Tibial nerve (tissue), 4 donors: ENCODE measurements around the gene LTO1. TPM values are rescaled to one million over a fixed set of nuclear protein-coding genes. Genes with fewer than 3 reads are reported as not detected.

Experiments
- DNase-seq, 2 donors: peaks; one replicate each; pipeline ENCODE4 v3.0.0-alpha.2; 2019; ENCODE audit warnings: low spot score in 2 of 2
- H3K27ac ChIP-seq, 4 donors: fragments of 200-600 bp; sonication (generic) in 3 of 4; one replicate each; pipeline ENCODE4 v1.5.1; 2017 to 2019; ENCODE audit warnings: mild to moderate bottlenecking in 1 of 4
- H3K27me3 ChIP-seq, 2 donors: fragments of 200-600 bp; sonication (generic) in 1 of 2; one replicate each; pipeline versions ENCODE4 v1.5.1 to v1.6.0; 2017 to 2019
- H3K36me3 ChIP-seq, 3 donors: fragments of 200-600 bp; sonication (generic); one replicate each; pipeline ENCODE4 v1.5.1; 2018 to 2019
- H3K4me1 ChIP-seq, 4 donors: fragments of 200-600 bp; sonication (generic) in 3 of 4; one replicate each; pipeline ENCODE4 v1.5.1; 2017 to 2019
- H3K4me3 ChIP-seq, 4 donors: fragments of 200-600 bp; sonication (generic) in 3 of 4; one replicate each; pipeline ENCODE4 v1.5.1; 2017 to 2019; ENCODE audit warnings: mild to moderate bottlenecking in 1 of 4, moderate library complexity in 1 of 4
- H3K9me3 ChIP-seq, 4 donors: fragments of 200-600 bp; sonication (generic) in 3 of 4; one replicate each; pipeline ENCODE4 v1.5.1; 2017 to 2019
- CTCF ChIP-seq, 5 experiments: fragments of 200-600 bp in 3 of 5; fragments of 450-650 bp in 2 of 5; sonication (generic) in 3 of 5; IDR thresholded peaks; one replicate each; pipeline ENCODE4 v1.5.1; 2016 to 2019; ENCODE audit warnings: antibody characterized with exemption in 5 of 5, mild to moderate bottlenecking in 3 of 5, moderate library complexity in 2 of 5
- EP300 ChIP-seq, 2 donors: sonication (generic); formaldehyde crosslinking; IDR thresholded peaks; one replicate each; pipeline ENCODE4 v1.6.1; 2017; ENCODE audit warnings: antibody characterized with exemption in 2 of 2, mild to moderate bottlenecking in 1 of 2
- POLR2A ChIP-seq, 2 donors: fragments of 450-650 bp; IDR thresholded peaks; one replicate each; pipeline ENCODE4 v1.6.1; 2017; ENCODE audit warnings: antibody characterized with exemption in 2 of 2, mild to moderate bottlenecking in 2 of 2, moderate library complexity in 2 of 2
- WGBS, 2 donors: methylation state at CpG; one replicate each; pipeline ENCODE4 v1.1.5; 2018; 5-methylcytosine and 5-hydroxymethylcytosine counted together
- total RNA-seq, 4 donors: library from RNA; depleted of rRNA; stranded (reverse); fragments of >200 nt; gene quantifications; one replicate each; pipeline ENCODE4 v1.1.0, GENCODE V29; 2016

LTO1 gene
- total RNA-seq, 4 donors from 2014 or later, result 22.5 to 29.9 (median 23.1) TPM

GRCh38 chr11:69645801-69646492 is 29.2 kb downstream of the LTO1 start:
- no peak overlapping the region for H3K4me3 ChIP-seq
- peaks cover 0 to 66% (median 38%) of the 10 kb centered on the region in 4 donors for H3K4me1 ChIP-seq
- TF ChIP-seq CTCF (IDR thresholded peaks at IDR 0.05), result no peak
- TF ChIP-seq EP300 (IDR thresholded peaks at IDR 0.05), result no peak
- no peak for TF ChIP-seq POLR2A (IDR thresholded peaks at IDR 0.05)
- no peaks in the 10 kb centered on the region for H3K9me3 ChIP-seq
- peaks cover 0 to 45% (median 0%) of the 10 kb centered on the region in 3 donors for H3K36me3 ChIP-seq
- peak overlapping the region in 3 of 4 donors; percentile 37 to 90 (median 84) for H3K27ac ChIP-seq
- peaks cover 0 to 5% of the 10 kb centered on the region in 2 donors for H3K27me3 ChIP-seq
- no peak for DNase-seq
- 43 to 71% methylated on average over 29 to 30 of the region's 30 CpGs for WGBS, 2 donors

GRCh38 chr11:69644962-69645675 is 30.0 kb downstream of the LTO1 start:
- Histone ChIP-seq H3K9me3 (no peaks in the 10 kb centered on the region), H3K27ac (peak overlapping the region; percentile 35 to 90 (median 82)), H3K27me3 (peaks cover 0 to 5% of the 10 kb centered on the region in 2 donors), H3K4me3 (no peak overlapping the region), H3K4me1 (peaks cover 0 to 74% (median 42%) of the 10 kb centered on the region in 4 donors), H3K36me3 (peaks cover 0 to 38% (median 0%) of the 10 kb centered on the region in 3 donors)
- 47 to 65% methylated on average over 20 of the region's 20 CpGs for WGBS, 2 donors
- DNase-seq, result no peak
- TF ChIP-seq POLR2A (IDR thresholded peaks at IDR 0.05) (no peak), EP300 (IDR thresholded peaks at IDR 0.05) (no peak), CTCF (IDR thresholded peaks at IDR 0.05) (no peak)

- peak in 1 of 2 donors; percentile 56 for TF ChIP-seq EP300 (IDR thresholded peaks at IDR 0.05)
- no peak for TF ChIP-seq POLR2A (IDR thresholded peaks at IDR 0.05)
- peak in 4 of 5 experiments; percentile 21 to 67 (median 56) for TF ChIP-seq CTCF (IDR thresholded peaks at IDR 0.05)
- peak overlapping the region; percentile 35 to 90 (median 82) for H3K27ac ChIP-seq
- 26% methylated on average over 9 to 23 of the region's 24 CpGs for WGBS, 2 donors
- peak; percentile 25 to 49 for DNase-seq
- H3K4me1 ChIP-seq, result peaks cover 0 to 79% (median 47%) of the 10 kb centered on the region in 4 donors
- H3K9me3 ChIP-seq, result no peaks in the 10 kb centered on the region
- H3K27me3 ChIP-seq, result peaks cover 0 to 5% of the 10 kb centered on the region in 2 donors
- peaks cover 0 to 30% (median 0%) of the 10 kb centered on the region in 3 donors for H3K36me3 ChIP-seq
- no peak overlapping the region for H3K4me3 ChIP-seq
These were observed 30.8 kb downstream of the LTO1 start for GRCh38 chr11:69644071-69644961.

- no peaks in the 10 kb centered on the region for H3K9me3 ChIP-seq
- peak overlapping the region in 3 of 4 donors; percentile 59 to 73 (median 64) for H3K4me3 ChIP-seq
- peak overlapping the region; percentile 79 to 90 (median 85) for H3K27ac ChIP-seq
- peaks cover 0 to 24% (median 0%) of the 10 kb centered on the region in 3 donors for H3K36me3 ChIP-seq
- H3K4me1 ChIP-seq, result peaks cover 0 to 82% (median 47%) of the 10 kb centered on the region in 4 donors
- no peak for TF ChIP-seq POLR2A (IDR thresholded peaks at IDR 0.05)
- TF ChIP-seq CTCF (IDR thresholded peaks at IDR 0.05), result peak in 1 of 5 experiments; percentile 14
- no peak for TF ChIP-seq EP300 (IDR thresholded peaks at IDR 0.05)
- WGBS, 2 donors, result 23 to 49% methylated on average over 14 to 17 of the region's 27 CpGs
- peaks cover 0 to 6% of the 10 kb centered on the region in 2 donors for H3K27me3 ChIP-seq
- no peak for DNase-seq
These were observed 31.5 kb downstream of the LTO1 start for GRCh38 chr11:69643646-69644045.
